Islet precursor cell (in vitro differentiated cells): ENCODE results near the gene RSAD2.
"Not testable (repeated sequence)": the region's sequence is repeated elsewhere in the genome, so short reads cannot be mapped to it uniquely, and the experiment has no call there.

ENCODE experiments used
- DNase-seq: peaks from one replicate; pipeline ENCODE4 v3.0.0-alpha.2; 2018

Gene RSAD2

GRCh38 chr2:6877402-6878304 is at the start of gene RSAD2:
RSAD2 (plus strand) TSS chr2:6877777; CDS start chr2:6877801, 24 bp downstream.
- DNase-seq = no peak

DNA sequence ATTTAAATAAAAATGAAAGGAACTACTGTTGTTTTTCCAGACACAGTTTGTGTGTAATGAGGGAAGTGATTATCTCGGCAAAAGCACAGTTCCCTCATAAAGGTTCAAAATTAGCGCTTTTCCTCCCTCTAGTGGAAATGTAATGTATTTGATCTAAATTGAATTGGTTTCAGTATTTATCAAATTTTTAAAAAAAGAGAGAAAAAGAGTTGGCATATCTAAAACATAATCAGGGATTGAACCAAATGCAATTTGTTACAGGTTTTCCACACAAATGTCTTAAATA is 49.3 kb upstream of the RSAD2 start:
- no peak for DNase-seq

DNA sequence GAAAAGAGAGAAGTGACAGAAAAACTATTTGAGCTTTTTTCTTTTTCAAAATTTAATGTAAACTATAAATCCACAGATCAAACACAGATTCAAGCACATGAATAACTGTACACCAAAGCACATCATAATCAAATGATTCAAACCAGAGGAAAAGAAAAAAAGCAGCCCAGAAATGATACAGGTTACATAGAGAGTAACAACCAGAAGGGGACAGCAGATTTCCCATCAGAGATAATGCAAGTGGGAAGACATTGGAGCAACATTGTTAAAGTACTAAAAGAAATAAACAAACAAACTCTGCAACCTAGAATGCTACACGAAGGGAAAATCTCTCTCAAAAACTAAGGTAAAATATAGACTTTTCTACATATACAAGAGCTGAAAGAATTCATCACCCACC is 46.3 kb upstream of the RSAD2 start:
- no peak for DNase-seq

DNA sequence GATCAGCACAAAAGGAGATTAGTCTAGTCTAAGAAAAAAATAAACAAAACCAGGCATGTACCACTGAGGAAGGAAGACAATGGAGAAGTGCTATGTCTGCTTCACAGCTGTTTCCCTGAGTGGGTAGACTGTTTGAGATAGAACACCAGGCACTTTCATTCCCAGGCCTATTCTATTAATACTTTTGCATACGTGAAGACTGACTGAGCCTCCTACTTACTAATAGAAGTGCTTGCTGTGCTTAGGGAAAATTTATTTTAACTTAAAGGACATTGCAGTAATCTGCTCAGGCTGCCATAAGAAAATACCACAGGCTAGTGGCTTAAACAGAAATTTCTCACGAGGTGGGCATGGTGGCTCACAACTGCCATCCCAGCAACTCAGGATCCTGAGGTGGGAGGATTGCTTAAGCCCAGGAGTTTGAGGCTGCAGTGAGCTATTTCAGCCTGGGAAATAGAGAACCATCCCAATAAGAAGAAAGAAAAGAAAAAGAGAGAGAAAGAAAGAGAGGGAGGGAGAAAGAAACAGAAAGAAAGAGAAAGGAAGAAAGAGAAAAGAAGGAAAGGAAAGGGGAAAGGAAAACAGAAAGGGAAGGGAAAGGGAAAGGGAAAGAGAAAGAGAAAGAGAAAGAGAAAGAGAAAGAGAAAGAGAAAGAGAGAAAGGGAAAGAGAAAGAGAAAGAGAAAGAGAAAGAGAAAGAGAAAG is 44.8 kb upstream of the RSAD2 start:
- DNase-seq = no peak

DNA sequence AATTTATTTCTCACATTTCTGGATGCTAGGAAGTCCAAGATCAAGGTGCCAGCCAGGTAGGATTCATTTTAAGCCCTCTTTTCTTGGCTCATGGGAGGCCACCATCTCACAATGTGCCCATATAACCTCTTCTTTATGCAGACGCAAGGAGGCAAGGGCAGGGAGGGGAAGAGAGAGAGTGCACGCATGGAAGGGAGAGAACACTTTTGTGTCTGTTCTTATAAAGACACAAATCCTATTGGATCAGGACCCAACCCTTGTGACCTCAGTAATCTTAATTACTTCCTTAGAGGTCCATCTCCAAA is 44.3 kb upstream of the RSAD2 start:
- no peak for DNase-seq

- no peak for DNase-seq
Measured at GRCh38 chr2:6834163-6834562, 43.4 kb upstream of the RSAD2 start.

DNA sequence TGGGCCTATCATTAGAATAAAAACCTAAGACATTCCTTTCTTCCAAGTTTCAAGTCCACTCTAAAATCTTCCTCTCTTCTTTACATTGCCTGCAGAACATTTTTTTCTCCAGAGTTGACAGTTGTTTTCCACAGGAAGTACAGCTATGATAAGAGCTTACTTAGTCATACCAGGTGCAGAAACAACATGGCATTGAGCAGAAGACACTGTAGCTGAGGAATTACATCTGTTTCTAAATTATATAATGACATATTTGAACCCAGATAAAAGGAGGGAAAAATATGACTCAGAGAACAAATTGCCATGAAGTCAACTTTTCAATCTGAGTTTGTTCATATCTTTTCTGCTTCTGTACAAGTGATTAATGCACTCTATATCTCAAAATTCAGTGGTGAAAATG is 42.1 kb upstream of the RSAD2 start:
- no peak for DNase-seq

DNA sequence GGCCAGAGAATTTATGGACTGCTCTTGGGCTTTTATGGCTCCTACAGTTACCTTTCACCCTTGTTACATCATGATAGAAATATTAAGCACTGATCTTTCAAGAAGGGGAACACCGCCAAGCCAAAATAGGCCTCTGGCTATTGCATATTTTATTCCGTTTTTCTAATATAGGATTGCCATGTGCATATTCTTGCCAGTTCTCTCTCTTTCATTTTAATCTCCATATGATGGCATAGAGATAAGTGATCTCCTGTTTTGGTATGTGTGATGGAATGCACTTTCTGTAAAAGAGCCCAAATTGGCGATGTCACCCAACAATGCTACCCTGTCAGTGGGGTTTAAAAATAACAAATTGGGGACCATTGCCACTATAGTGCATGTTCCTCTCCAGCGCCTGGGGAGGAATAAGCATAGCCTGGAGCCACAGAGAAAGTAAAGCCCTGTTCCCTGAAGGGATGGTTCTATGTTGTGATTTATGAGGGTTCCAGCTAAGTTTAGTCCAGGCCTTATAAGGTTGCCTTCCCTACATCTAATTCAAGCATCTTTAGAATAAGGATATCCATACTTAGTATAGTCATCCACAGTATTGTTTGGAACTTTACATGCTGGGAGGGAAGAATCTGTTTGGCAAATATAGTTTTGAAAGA is 38.8 kb upstream of the RSAD2 start:
- no peak for DNase-seq

- DNase-seq = no peak
Measured at GRCh38 chr2:6841537-6842287, 35.9 kb upstream of the RSAD2 start.

DNA sequence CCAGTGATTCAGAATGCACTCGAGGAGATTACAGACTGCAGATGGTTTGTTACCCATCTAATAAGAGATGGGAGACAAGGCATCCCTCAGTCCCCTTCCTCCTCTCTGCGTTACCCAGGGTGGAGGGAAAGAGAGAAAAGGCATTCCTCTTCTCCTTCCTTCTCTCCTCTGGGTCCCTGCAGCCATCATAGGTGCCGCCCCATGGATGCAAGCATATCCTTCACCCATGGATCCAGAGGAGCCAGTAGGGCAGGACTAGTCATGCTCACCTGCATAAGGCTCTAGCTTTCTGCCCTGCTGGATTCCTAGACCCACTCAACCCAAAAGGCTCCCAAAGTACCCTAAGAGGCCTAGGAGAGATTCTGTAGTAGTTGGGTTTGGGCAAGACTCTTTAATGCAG is 32.3 kb upstream of the RSAD2 start:
- DNase-seq = no peak

- DNase-seq = no peak
Measured at GRCh38 chr2:6845903-6846302, 31.7 kb upstream of the RSAD2 start.

- no peak for DNase-seq
Measured at GRCh38 chr2:6846540-6846939, 31.0 kb upstream of the RSAD2 start.

GRCh38 chr2:6846967-6847681 is 30.5 kb upstream of the RSAD2 start:
- DNase-seq = no peak

GRCh38 chr2:6852195-6852594 is 25.4 kb upstream of the RSAD2 start:
- no peak for DNase-seq

DNA sequence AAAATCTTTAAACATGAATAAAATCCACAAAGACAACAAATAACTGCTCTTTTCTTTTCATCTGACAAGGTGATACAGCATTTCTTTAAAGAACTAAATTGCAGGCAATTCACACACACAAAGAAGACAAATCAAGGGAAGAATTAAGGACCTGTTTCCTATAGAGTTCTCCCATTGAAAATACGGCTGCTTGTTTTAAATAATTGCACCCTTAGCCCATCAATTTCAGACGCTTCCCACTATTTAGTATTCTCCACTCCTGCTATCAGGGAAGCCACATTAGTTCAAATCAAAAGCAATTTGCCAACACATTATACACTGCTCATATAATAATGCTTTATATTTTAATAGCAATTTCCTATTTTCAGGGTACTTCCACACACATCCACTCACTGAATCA is 23.2 kb upstream of the RSAD2 start:
- DNase-seq = no peak

GRCh38 chr2:6855860-6856547 is 21.6 kb upstream of the RSAD2 start:
- no peak for DNase-seq

GRCh38 chr2:6856548-6856920 is 21.0 kb upstream of the RSAD2 start:
- DNase-seq = no peak

GRCh38 chr2:6858466-6859027 is 19.0 kb upstream of the RSAD2 start:
- DNase-seq = not testable (repeated sequence)

GRCh38 chr2:6860296-6860695 is 17.3 kb upstream of the RSAD2 start:
- DNase-seq = no peak

DNA sequence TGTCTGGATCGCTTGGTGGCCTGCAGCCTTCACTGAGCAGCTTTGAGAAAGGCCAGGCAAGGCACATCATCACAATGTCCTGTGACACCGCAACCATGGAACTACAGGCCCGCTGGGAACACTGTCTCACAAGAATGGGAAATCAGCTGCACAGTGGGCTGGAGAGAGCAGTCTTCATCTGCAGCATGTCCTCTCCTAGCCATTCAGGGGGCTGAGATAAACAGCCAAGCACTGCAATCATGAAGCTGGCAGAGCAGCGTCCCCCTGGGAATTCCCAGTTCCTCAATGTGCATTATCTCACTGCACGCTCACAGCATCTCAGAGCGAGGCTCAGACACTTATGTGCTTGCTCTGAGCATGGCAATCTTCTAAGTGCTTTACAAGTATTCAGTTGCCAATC is 13.8 kb upstream of the RSAD2 start:
- no peak for DNase-seq

DNA sequence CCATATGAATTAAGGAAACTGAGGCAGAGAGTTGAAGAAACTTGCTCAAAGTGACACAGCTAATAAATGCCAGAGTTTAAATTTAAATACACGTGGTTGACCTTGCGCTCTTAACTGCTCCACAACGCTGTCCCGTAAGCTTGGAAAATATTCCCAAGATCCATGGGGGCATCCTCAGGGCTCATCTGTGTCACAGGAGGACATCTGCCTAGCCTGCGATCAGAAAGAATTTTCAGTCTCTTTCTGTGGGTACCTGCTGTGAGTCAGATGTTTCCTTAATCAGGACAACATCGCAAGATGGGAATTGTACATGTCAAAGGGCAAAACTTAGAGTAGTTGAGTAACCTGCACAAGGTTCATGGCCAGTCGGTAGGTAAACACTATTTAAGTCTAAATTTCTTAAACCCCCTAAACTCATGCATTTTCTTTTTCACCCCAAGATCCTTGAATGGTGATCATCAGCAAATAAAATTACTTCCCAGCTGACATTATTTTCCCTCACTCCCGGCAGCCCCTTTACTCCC is 13.3 kb upstream of the RSAD2 start:
- DNase-seq = no peak

- no peak for DNase-seq
Measured at GRCh38 chr2:6864923-6865345, 12.6 kb upstream of the RSAD2 start.
